GM18858 (cell line): ENCODE data around the gene VWA5B2.

Experiments used
- ATAC-seq: cut with Tn5 transposase; IDR thresholded peaks from one replicate; pipeline ENCODE4 v1.9.1; 2021; ENCODE audit not compliant: unreplicated experiment

Gene VWA5B2

DNA sequence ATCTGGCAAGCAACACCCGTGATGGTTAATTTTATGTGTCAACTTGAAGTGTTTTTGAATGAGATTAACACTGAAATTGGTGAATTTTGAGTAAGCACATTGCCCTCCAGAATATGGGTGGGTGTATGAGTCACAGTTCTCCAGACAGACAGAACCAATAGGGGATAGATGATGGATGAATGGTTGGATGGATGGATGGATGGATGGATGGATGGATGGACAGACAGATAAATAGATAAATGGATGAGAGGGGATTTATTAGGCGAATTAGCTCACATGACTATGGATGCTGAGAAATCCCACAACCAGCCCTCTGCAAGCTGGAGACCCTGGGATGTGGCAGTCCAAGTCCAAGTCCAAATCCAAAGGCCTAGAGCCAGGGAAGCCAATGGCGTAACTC is 5.4 kb upstream of the VWA5B2 start:
- ATAC-seq: no peak

GRCh38 chr3:184227481-184227935 is 1.9 kb upstream of the VWA5B2 start:
- no peak for ATAC-seq

GRCh38 chr3:184228376-184229137 is 828 bp upstream of the VWA5B2 start:
- no peak for ATAC-seq

GRCh38 chr3:184230081-184230602 is 757 bp downstream of the VWA5B2 start:
- ATAC-seq: no peak

DNA sequence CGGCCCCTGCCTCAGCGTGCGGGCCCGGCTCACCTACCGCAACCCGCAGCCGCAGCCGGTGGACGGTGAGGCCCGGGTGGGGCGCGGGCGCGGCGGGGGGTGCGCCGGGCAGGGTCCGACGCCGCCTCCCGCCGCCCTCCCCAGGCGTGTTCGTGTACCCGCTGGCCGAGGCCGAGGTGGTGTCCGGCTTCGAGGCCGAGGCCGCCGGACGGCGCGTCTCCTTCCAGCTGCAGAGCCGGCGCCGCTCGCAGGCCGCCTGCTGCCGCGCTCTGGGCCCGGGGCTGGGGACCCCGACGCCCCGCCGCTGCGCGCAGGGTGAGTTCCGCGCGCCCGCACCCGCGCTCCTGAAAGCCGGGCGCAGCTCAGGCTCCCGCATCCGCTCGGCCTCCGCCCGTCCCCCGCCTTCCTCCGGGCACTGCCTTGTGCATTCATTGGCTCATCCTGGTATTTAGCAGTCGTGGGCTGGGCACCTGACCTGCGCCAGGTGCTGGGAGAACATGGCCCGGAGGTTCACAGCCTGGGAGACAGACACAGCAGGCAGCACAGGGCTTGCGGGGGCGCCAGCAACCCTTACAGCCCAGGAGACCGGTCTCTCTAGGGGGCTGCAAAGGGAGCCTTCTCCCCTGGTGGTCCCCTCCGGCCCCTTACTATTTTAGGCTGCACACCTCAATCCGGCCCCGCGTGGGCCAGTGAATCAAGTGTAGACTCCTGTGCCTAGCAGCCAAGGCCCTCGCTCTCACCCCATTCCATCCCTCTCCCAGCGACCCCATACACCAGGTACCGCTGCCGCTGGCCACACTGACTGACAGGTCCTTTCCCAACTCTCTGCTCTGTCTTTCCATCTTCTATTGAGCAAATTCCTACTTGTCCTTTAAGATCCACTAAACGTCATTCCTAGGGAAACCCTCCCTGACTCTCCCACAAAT is 1.5 kb downstream of the VWA5B2 start:
- no peak for ATAC-seq

- ATAC-seq: no peak
Observed at GRCh38 chr3:184231671-184232070, 2.3 kb downstream of the VWA5B2 start.

DNA sequence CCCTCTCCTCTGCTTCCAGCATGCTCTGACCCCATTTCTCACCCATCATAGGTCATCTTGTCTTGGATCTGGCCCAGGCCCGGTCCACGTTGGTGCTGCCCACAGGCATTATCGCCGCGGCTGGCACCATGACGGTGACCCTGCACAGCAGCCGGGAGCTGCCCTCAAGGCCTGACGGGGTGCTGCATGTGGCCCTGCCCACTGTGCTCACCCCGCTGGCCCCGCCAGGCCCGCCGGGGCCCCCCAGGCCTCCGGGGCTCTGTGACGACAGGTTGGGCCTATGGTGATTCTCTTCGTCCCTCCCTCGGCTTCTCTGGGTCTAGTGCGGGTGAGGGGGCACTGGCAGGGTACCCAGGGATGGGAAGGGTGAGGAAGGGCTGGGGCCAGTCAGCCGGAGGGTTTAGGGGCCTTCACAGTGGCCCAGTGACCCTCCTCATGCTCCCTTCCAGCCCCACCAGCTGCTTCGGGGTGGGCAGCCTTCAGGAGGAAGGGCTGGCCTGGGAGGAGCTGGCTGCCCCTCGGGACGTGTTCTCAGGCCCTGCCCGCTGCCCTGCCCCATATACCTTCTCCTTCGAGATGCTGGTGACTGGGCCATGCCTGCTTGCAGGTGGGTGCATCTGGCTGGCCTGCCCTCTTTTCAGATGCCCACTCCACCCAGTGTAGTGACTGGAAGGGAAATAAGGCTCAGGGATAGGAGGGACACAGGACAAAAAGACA is 3.9 kb downstream of the VWA5B2 start:
- no peak for ATAC-seq

GRCh38 chr3:184234224-184234623 is 4.8 kb downstream of the VWA5B2 start:
- no peak for ATAC-seq

DNA sequence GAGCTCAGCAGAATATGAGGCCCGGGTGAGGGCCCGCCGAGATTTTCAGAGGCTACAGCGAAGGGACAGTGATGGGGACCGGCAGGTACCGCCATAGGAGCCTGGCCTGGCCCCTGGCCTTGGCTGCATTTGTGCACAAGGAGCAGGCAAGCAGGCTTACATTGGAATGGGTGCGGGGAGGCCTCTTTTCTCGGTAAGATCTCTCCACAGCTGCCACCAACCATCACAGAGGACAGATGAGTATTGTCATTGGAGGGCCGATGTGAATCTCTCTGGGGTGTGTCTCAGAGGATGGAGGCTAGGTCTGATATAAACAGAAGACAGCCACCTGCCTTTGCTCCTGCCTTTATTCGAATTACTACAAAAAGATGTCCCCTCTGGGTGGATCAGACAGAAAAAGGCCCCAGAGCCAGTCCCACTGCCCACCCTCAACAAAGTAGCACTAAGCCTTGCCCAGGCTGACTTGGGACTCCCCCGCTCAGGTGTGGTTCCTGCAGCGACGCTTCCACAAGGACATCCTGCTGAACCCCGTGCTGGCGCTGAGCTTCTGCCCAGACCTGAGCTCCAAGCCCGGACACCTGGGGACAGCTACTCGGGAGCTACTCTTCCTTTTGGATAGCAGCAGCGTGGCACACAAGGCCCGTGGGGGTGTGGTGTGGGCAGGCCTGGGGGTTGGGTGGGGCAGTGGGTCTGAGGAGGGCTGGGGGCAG is 5.4 kb downstream of the VWA5B2 start:
- ATAC-seq: no peak

DNA sequence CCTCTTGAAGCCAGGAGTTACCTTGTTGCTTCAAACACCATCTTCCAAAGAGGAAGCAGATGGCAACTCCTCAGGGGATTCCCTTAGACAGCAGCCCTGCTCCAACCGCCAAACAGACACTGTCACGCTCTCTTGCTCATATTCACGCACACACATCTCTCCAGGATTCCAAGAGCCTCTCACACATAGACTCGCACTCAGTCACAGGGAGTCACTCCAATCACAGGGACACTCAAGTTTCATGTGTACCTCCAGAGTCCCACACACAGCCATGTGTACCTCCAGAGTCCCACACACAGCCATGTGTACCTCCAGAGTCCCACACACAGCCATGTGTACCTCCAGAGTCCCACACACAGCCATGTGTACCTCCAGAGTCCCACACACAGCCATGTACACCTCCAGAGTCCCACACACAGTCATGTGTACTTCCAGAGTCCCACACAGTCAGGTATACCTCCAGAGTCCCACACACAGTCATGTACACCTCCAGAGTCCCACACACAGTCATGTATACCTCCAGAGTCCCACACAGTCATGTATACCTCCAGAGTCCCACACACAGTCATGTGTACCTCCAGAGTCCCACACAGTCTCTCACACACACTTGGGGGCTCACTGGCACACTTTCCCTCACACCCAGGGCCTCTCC is 6.1 kb downstream of the VWA5B2 start:
- ATAC-seq: no peak

DNA sequence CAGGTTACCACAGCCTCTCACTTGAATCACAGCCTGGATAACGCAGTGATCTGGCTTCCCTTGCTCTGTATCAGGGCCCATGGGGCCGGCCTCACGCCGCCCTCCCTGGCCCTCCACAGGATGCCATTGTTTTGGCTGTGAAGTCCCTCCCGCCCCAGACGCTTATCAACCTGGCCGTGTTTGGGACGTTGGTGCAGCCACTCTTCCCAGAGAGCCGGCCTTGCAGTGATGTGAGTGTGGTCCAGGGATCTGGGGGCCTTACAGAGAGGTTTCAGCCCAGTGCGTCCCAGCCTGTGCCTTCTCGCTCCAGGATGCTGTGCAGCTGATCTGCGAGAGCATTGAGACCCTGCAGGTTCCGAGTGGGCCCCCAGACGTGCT is 6.6 kb downstream of the VWA5B2 start:
- no peak for ATAC-seq

- ATAC-seq: no peak
Observed at GRCh38 chr3:184236636-184237035, 7.3 kb downstream of the VWA5B2 start.

GRCh38 chr3:184237211-184237610 is 7.8 kb downstream of the VWA5B2 start:
- no peak for ATAC-seq

DNA sequence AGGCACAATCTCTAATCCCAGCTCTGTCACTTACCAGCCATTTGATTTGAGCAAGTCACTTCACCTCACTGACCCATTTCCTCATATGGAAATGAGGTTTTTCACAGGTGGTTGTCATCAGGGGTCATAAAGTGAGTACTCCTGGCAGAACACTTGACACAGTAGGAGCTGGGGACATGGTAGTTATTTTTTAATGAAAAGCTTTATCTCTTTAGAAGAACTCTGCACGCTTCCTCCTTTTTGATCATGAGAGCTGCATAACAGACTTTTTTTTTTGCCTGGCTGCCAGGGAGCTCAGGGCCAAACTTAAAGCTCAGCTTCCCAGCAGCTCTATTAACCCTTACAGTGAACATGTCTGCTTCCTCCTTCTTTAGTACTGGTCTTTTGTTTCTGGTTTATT is 8.4 kb downstream of the VWA5B2 start:
- no peak for ATAC-seq

GRCh38 chr3:184238246-184238818 is 8.9 kb downstream of the VWA5B2 start:
- no peak for ATAC-seq

- no peak for ATAC-seq
Observed at GRCh38 chr3:184239221-184239620, 9.8 kb downstream of the VWA5B2 start.

DNA sequence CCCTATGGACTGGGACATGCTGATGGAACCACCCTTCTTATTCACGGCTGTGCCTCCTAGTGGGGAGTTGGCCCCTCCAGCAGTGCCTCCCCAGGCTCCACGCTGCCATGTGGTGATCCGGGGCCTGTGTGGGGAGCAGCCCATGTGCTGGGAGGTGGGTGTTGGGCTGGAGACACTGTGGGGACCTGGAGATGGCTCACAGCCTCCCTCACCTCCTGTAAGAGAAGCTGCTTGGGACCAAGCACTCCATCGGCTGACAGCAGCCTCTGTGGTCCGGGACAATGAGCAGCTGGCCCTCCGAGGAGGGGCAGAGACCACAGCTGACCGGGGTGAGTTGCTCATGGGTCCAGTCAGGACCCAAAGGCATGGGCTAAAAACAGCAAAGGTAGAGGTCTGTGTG is 10.3 kb downstream of the VWA5B2 start:
- no peak for ATAC-seq

DNA sequence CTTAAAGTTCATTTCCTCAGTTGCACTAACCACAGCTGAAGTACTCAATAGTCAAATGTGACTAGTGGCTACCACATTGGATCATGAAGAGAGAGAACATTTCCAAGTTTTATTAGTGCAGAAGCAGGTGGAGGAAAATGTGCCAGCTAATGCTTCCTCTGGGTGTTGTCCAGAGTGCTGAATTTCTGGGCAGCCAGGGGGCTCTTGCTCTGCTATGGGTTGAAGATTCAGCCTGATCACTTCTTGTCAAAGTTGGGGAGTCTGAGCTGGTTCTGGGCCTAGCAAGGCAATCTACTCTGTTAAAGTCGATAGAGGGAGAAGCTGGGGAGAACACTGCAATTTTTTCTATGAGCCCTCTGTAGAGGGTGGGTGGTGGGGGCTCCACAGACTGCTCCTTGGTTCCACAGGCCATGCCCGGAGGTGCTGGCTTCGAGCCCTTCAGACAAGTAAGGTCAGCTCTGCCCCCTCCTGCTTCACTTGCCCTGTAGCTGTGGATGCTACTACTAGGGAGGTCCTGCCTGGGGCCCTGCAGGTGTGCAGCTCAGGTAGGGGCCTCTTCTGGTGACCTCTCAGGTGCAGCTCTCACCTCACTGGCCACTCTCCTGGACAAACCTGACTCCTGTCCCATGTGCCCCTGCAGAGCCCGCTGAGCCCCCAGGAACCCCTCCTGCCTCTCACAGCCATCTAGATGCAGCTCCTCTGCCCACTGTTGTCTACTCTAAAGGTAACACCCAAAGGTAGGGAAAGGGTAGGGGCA is 11.2 kb downstream of the VWA5B2 start:
- no peak for ATAC-seq

DNA sequence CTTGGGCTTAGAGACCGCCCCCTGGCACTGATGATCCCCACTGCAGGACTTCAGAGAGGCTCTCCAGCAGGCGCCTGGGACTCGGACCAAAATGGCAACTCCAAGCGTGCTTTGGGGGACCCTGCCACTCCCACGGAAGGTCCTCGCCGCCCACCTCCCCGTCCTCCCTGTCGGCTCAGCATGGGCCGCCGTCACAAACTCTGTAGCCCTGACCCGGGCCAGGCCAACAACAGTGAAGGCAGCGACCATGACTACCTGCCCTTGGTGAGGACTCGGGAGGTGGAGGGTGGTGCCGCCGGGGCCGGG is 11.7 kb downstream of the VWA5B2 start:
- no peak for ATAC-seq
